ENCODE data around the gene RNF214.
"Not testable (repeated sequence)": the region's sequence is repeated elsewhere in the genome, so short reads cannot be mapped to it uniquely, and the experiment has no call there.

Gene RNF214

DNA sequence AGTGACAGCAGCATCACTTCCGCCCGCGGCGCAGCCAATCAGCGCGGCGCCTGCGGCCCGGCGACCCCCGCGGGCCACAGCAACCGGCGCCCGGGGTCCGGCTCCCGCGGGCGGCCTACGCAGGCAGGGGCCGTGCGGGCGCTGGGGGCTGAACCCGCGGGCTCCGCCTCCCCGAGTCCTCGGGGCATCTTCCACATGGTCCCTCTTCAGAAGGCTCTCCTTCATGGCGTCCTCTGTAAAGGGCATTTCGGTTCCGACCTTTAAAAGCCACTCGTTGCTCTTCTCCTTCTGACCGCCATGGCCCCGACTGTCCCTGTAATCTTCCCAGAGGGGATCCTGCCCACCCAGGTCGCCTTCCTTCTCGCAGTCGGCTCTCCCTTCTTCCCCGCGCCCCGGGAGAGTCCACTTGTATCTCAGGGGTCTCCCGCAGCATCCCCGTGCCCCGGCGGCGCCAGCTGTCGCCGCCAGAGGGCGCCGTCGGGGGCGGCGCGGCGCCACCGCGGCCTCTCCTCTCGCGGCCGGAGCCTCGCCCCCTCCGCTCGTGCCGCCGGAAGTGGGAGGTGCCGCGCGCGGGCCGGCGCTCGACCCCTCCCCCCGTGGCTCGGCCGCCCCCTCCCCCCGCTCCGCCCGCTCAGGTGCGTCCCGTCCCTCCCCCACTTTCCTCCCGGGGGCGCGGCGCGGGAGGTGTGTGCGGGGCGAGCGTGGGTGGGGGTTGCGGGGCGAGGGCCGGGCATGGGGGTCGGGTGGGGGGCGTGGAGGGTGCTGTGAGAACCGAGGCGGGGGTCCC lies at the start of gene RNF214:
RNF214 (plus strand) TSS at position 580 of the 787 bp plus-strand sequence. CDS start 1,602 bp downstream, outside the sequence.
- peak; percentile 70 for DNase-seq (ENCODE audit: low read depth)

GRCh38 chr11:117183178-117183577 lies 49.3 kb upstream of the RNF214 start:
- not testable (repeated sequence) for DNase-seq (ENCODE audit: low read depth)

- no peak for DNase-seq (ENCODE audit: low read depth)
These were observed 48.6 kb upstream of the RNF214 start for GRCh38 chr11:117183724-117184349.

GRCh38 chr11:117185736-117186430 lies 46.6 kb upstream of the RNF214 start:
- no peak for DNase-seq (ENCODE audit: low read depth)

DNA sequence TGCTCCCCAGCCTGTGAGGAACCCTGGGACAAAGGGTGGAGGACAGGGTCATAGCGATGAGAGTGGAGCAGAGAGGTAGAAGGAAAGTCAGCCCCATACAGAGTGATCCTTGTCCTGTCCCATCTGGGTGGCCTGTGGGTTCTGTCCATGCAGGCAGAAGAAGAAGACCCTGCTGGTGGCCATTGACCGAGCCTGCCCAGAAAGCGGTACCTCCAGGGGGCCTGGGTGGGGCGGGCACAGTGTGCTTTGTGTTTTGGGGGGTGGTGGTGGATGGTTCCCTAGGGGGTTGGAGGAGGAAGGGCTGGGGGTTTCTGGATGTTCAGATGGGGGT lies 46.1 kb upstream of the RNF214 start:
- DNase-seq (ENCODE audit: low read depth), result no peak

- DNase-seq (ENCODE audit: low read depth), result no peak
These were observed 45.5 kb upstream of the RNF214 start for GRCh38 chr11:117187007-117187406.

- DNase-seq (ENCODE audit: low read depth), result no peak
These were observed 45.1 kb upstream of the RNF214 start for GRCh38 chr11:117187428-117187798.

- no peak for DNase-seq (ENCODE audit: low read depth)
These were observed 44.5 kb upstream of the RNF214 start for GRCh38 chr11:117187799-117188481.

DNA sequence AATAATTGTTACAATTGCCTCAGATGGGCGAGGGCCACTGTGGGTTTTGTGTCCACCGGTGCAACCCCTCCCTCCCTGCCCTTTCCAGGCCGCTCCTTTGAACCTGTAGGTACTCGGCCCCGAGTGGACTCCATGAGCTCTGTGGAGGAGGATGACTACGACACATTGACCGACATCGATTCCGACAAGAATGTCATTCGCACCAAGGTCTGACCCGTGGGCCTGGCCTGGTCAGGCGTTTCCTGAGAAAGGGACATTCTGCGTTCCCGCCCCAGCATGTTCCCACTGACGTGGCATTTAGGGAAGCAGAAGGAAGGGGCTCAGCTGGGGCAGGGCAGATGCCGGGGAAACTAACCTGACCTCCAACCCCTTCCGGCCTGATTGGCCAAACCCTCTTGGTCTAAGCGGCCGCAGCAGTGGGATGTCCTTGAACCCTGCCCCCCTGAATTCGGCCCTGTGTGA lies 43.8 kb upstream of the RNF214 start:
- DNase-seq (ENCODE audit: low read depth), result no peak

DNA sequence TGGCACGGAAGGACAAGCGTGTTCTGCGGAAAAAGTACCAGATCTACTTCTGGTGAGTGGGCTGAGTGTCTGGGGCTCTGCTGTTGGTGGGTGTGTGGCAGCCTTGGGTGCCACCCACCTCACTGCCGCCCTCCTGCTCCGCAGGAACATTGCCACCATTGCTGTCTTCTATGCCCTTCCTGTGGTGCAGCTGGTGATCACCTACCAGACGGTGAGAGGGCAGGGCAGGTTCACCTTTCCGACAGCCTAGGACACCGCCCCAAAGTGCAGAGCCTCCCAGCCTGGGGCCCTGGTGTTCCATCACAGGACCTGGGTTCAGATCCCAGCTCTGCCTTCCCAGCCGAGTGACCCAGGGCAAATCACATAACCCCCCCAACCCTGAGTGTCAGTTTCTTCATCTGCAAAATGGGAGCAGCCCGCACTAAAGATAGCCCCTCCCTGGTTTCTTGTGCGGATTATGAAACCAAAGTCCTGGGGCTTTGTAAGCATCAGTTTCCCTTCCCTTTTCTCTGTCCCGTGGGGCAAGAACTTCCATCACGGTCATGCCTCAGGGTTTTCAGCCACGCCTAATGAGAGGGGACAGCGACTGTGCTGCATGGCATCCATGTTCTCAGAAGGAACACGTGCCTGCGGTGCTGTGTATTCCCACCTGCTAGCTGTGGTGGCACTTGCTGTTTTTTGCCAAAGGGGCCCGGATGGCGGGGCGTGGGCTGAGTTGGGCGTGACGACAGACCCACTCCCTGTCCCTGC lies 43.1 kb upstream of the RNF214 start:
- DNase-seq (ENCODE audit: low read depth), result no peak

GRCh38 chr11:117189941-117190544 lies 42.4 kb upstream of the RNF214 start:
- no peak for DNase-seq (ENCODE audit: low read depth)

- no peak for DNase-seq (ENCODE audit: low read depth)
These were observed 40.6 kb upstream of the RNF214 start for GRCh38 chr11:117191680-117192400.

GRCh38 chr11:117192401-117192875 lies 40.0 kb upstream of the RNF214 start:
- no peak for DNase-seq (ENCODE audit: low read depth)

GRCh38 chr11:117193130-117194020 lies 39.1 kb upstream of the RNF214 start:
- DNase-seq (ENCODE audit: low read depth), result no peak

GRCh38 chr11:117194267-117194666 lies 38.2 kb upstream of the RNF214 start:
- DNase-seq (ENCODE audit: low read depth), result no peak

- no peak for DNase-seq (ENCODE audit: low read depth)
These were observed 37.2 kb upstream of the RNF214 start for GRCh38 chr11:117195258-117195657.

- no peak for DNase-seq (ENCODE audit: low read depth)
These were observed 36.7 kb upstream of the RNF214 start for GRCh38 chr11:117195761-117196160.

DNA sequence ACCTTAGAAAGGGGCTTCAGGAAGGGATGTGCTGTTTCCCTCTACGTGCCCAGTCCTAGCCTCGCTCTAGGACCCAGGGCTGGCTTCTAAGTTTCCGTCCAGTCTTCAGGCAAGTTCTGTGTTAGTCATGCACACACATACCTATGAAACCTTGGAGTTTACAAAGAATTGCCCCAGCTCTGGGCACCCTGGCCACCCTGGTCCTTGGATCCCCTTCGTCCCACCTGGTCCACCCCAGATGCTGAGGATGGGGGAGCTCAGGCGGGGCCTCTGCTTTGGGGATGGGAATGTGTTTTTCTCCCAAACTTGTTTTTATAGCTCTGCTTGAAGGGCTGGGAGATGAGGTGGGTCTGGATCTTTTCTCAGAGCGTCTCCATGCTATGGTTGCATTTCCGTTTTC lies 35.5 kb upstream of the RNF214 start:
- DNase-seq (ENCODE audit: low read depth), result no peak

Measured in activated T-cell treated with anti-CD3 and anti-CD28 coated beads for 24 hours (primary cell).